ENCODE results near the gene KIR2DL4.
"Not testable (repeated sequence)": the region's sequence is repeated elsewhere in the genome, so short reads cannot be mapped to it uniquely, and the experiment has no call there.

The KIR2DL4 gene

GRCh38 chr19:54805665-54806515 is 2.5 kb downstream of the KIR2DL4 start:
- no peak for DNase-seq

- no peak for DNase-seq
Measured at GRCh38 chr19:54806516-54806838, 3.1 kb downstream of the KIR2DL4 start.

DNA sequence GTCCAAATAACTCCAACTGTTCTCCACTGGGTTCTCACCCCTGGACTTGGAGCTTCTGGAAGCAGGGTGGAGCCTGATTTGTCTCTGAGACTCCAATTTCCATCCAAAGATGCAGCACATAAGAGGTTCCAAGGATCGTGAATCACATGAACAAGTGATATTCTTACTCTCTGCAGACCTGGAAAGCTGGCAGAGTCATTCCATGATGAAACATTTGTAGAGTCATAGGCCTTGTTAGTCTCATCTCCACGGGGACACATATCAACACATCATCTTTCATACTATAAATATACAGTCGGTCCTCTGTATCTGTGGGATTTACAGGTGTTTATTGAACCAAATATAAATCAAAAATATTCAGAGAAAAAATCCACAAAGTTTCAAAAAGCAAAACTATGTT is 11.2 kb downstream of the KIR2DL4 start:
- not testable (repeated sequence) for DNase-seq

GRCh38 chr19:54816251-54816650 is 12.8 kb downstream of the KIR2DL4 start, which contains the start of gene KIR3DL1:
KIR3DL1 (plus strand) TSS chr19:54816468.
- not testable (repeated sequence) for DNase-seq

- no peak for DNase-seq
Measured at GRCh38 chr19:54817670-54818536, 14.5 kb downstream of the KIR2DL4 start.

- DNase-seq, result not testable (repeated sequence)
Measured at GRCh38 chr19:54824416-54824815, 21.0 kb downstream of the KIR2DL4 start.

- DNase-seq, result not testable (repeated sequence)
Measured at GRCh38 chr19:54825326-54825725, 21.9 kb downstream of the KIR2DL4 start.

GRCh38 chr19:54828064-54828463 is 24.7 kb downstream of the KIR2DL4 start:
- DNase-seq, result not testable (repeated sequence)

DNA sequence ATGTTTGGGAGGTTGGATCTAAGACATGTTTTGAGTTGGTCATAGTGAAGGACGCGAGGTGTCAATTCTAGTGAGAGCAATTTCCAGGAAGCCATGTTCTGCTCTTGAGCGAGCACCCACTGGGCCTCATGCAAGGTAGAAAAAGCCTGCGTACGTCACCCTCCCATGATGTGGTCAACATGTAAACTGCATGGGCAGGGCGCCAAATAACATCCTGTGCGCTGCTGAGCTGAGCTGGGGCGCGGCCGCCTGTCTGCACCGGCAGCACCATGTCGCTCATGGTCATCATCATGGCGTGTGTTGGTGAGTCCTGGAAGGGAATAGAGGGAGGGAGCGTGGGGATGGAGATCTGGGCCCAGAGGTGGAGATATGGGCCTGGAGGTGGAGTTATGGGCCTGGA is 29.1 kb downstream of the KIR2DL4 start, which contains the start of gene KIR2DS4:
Gene KIR2DS4, plus strand, starts transcription at position 181 of the 400 bp plus-strand sequence.
- not testable (repeated sequence) for DNase-seq

DNA sequence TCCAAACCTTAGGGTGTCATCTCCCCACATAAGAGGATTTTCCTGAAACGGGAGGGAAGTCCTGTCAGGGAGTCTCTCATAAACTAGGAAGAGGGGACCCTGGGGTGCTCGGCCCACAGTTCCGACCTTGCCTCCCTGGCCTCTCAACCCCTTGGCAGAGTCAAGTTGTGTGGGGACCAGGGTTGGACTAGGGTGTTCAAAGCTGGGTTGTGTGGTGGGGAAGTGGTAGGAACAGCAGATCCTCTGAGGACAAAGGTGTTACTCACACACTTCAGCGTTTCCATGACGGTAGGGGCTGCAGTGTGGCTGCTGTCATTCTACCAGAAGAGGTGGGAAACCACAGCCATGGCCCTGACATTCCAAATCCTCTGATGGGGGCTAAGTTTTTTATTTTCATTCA is 31.7 kb downstream of the KIR2DL4 start:
- DNase-seq, result not testable (repeated sequence)

DNA sequence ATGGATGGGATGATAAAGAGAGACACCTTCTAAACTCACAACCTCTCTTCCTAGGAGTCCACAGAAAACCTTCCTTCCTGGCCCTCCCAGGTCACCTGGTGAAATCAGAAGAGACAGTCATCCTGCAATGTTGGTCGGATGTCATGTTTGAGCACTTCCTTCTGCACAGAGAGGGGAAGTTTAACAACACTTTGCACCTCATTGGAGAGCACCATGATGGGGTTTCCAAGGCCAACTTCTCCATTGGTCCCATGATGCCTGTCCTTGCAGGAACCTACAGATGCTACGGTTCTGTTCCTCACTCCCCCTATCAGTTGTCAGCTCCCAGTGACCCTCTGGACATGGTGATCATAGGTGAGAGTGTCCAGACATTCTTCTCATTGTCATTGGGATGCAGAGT is 34.1 kb downstream of the KIR2DL4 start:
- not testable (repeated sequence) for DNase-seq

- not testable (repeated sequence) for DNase-seq
Measured at GRCh38 chr19:54843171-54843570, 39.8 kb downstream of the KIR2DL4 start.

DNA sequence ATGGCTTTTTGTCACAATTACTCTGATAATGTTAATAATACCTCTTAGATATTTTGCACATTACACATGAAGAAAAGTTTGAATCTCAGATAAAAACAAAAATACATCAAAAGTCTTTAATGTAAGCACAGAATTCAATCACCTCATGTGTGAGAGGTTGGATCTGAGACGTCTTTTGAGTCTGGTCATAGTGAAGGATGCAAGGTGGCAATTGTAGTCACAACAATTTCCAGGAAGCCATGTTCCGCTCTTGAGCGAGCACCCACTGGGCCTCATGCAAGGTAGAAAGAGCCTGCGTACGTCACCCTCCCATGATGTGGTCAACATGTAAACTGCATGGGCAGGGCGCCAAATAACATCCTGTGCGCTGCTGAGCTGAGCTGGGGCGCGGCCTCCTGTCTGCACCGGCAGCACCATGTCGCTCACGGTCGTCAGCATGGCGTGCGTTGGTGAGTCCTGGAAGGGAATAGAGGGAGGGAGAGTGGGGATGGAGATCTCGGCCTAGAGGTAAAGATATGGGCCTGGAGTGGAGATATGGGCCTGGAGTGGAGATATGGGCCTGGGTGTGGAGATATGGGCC is 46.7 kb downstream of the KIR2DL4 start, which contains the start of gene KIR3DL2:
Gene KIR3DL2, plus strand, starts transcription at position 383 of the 580 bp plus-strand sequence. Its CDS starts 33 bp downstream, at position 416.
- peak; percentile 29 for DNase-seq

DNA sequence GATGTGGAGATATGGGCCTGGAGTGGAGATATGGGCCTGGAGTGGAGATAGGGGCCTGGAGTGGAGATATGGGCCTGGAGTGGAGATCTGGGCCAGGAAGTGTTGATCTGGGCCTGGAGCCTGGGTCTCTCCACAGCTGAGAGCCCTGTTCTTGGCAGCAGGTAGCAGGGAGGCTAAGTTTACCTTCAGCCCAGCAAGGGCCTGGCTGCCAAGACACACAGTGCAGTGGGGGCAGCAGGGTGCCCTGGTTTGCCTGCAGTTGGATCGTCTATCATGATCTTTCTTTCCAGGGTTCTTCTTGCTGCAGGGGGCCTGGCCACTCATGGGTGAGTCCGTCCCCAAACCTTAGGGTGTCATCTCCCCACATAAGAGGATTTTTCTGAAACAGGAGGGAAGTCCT is 47.5 kb downstream of the KIR2DL4 start:
- no peak for DNase-seq

DNA sequence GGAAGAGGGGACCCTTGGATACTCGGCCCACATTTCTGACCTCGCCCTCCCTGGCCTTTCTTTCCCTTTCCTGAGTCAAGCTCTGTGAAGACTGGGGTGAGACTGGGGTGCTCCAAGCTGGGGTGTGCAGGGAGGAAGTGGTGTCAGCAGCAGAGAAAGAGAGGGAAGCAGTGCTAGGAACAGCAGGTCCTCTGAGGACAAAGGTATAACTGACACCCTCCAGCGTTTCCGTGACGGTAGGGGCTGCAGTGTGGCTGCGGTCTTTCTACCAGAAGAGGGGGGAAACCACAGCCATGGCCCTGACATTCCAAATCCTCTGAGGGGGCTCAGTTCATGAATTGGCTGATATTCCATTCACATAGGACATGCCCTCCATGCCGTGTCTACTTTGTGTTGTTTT is 47.9 kb downstream of the KIR2DL4 start:
- no peak for DNase-seq

DNA sequence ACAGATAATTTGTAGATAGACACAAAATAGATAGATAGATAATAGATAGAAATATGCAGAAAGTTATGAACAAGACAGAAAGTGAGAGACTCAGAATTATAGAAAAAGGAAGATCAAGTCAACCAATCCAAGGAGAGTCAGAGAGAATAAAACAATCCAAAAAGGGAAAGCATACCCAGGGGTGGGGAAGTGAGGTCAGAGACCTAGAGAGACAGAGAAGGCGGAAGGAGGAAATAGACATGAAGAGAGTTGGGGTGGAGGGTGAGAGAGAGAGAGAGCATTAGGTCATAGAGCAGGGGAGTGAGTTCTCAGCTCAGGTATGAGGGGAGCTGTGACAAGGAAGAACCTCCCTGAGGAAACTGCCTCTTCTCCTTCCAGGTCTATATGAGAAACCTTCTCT is 51.8 kb downstream of the KIR2DL4 start:
- not testable (repeated sequence) for DNase-seq

DNA sequence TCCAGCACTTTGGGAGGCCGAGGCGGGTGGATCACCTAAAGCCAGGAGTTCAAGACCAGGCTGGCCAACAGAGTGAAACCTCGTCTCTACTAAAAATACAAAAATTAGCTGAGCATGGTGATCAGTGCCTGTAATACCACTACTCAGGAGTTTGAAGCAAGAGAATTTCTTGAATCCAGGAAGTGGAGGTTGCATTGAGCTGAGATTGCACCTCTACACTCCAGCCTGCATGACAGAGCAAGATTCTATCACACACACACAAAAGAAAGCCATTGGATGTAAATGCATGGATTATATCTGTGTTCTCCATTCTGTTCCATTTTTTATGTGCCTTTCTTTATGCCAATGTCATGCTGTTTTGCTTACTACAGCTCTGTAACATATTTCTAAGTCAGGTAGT is 55.1 kb downstream of the KIR2DL4 start:
- DNase-seq, result not testable (repeated sequence)

DNA sequence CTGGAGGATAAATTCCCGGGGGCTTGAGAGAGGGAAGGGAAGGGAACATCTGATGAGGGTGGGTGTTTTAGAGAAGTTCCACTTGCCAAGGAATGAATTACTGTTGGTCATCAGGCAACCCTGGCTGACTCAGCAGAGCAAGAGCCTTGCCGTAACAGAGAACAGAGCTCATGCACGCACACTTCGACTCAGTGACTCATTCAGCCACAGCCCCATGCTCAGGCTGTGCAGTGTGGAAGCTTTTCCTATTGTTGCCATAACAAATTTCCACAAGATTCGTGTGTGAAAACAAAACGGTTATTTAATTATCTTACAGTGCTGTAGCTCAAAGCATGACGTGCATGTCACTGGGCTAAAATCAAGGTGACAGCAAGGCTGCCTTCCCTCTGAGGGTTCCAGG is 56.0 kb downstream of the KIR2DL4 start:
- not testable (repeated sequence) for DNase-seq

GRCh38 chr19:54863459-54863858 is 60.0 kb downstream of the KIR2DL4 start:
- DNase-seq, result not testable (repeated sequence)

Measured in activated gamma-delta T cell treated with Interleukin-2 at 50 U/mL for 16 hours (primary cell).